Thymus (tissue), 11 donors: ENCODE results near the gene CACTIN. TPM values are rescaled to one million over a fixed set of nuclear protein-coding genes. Genes with fewer than 3 reads are reported as not detected.

Experiments used
- DNase-seq, 9 donors: peaks; one replicate each; pipeline ENCODE4 v3.0.0-alpha.2; 2013; ENCODE audit warnings: low spot score in 9 of 9, low read depth in 6 of 9, missing footprints in 1 of 9
- H3K27ac ChIP-seq, 2 donors: one replicate each; pipeline ENCODE4 v1.5.1; 2013; ENCODE audit warnings: control low read depth in 1 of 2, low read depth in 1 of 2, low read length in 1 of 2, mild to moderate bottlenecking in 1 of 2, moderate library complexity in 1 of 2
- H3K27me3 ChIP-seq, 2 donors: one replicate each; pipeline ENCODE4 v1.5.1; 2013; ENCODE audit warnings: low read length in 1 of 2; ENCODE audit not compliant: control insufficient read depth in 2 of 2, insufficient read depth in 1 of 2
- H3K36me3 ChIP-seq, 2 donors: one replicate each; pipeline ENCODE4 v1.5.1; 2013; ENCODE audit warnings: low read length in 1 of 2, mild to moderate bottlenecking in 1 of 2, moderate library complexity in 1 of 2; ENCODE audit not compliant: control insufficient read depth in 2 of 2, insufficient read depth in 2 of 2
- H3K4me1 ChIP-seq, 2 donors: one replicate each; pipeline ENCODE4 v1.5.1; 2013; ENCODE audit warnings: low read length in 2 of 2; ENCODE audit not compliant: control insufficient read depth in 2 of 2, insufficient read depth in 2 of 2
- H3K4me3 ChIP-seq, 2 donors: one replicate each; pipeline ENCODE4 v1.5.1; 2013; ENCODE audit warnings: low read length in 2 of 2, control low read depth in 1 of 2, mild to moderate bottlenecking in 1 of 2
- H3K9me3 ChIP-seq, 2 donors: one replicate each; pipeline ENCODE4 v1.5.1; 2013; ENCODE audit warnings: low read length in 1 of 2, mild to moderate bottlenecking in 1 of 2; ENCODE audit not compliant: control insufficient read depth in 2 of 2, insufficient read depth in 1 of 2
- WGBS: extraction: QIAGEN DNeasy Blood & Tissue Kit; methylation state at CpG from one replicate; pipeline ENCODE4 v1.1.7; 2013; 5-methylcytosine and 5-hydroxymethylcytosine counted together
- polyA plus RNA-seq: library from polyadenylated mRNA; stranded (reverse); fragments of 200-250 nt; gene quantifications from one replicate; pipeline ENCODE4 v1.2.3, GENCODE V29; 2013
- total RNA-seq: library from RNA; stranded (reverse); fragments of 120-200 nt; gene quantifications from one replicate; pipeline ENCODE4 v1.2.4, GENCODE V29; 2013
- donor health status: healthy.

The CACTIN gene
- total and polyA plus RNA-seq, 2 donors, result 20.4 to 24.4 TPM

DNA sequence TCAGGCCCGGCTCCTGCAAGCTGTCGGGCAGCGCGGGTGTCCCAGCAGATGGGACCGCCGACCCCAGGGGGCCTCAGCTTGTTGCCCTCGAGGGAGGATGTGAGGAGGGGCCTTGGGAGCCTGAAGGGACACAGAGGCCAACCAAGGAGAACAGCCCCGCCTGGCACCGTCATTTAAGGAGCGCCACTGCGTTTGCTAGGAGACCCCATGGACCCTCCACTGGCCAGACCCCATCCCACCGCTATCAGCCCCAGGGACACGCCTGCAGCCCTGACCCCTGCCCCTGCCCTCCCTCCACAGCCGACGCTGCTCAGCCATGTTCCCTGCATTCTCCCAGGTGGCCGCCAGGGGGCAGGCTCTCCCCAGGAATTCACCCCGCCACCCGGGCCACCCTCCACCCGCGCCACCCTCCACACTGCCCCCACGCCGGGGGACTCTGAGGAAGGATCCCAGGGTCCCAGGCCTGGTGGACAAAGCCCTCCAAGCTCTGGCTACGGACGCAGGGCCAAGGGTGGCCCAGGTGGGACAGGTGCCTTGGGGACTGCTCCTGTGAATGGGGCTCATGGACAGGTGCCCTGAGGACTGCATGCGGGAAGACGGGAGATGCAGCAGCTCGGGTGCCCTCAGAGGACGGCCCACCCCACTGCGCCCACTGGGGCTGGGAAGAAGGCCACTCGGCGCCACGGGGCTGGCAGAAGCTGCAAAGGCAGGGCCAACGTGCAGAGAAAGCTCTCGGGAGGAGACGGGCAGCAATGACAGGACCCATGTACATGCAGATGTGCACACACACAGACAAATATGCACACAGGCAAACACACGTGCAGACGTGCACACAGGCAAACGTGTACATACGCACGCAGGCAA is 39.3 kb upstream of the CACTIN start:
- Histone ChIP-seq H3K27me3 (peaks cover 4 to 10% of the 10 kb centered on the region in 2 donors), H3K27ac (no peak overlapping the region), H3K36me3 (peaks cover 13 to 37% of the 10 kb centered on the region in 2 donors), H3K4me3 (no peak overlapping the region), H3K4me1 (peaks cover 0 to 2% of the 10 kb centered on the region in 2 donors), H3K9me3 (peaks cover 0 to 6% of the 10 kb centered on the region in 2 donors)
- WGBS, result 58% methylated on average over 40 of the region's 40 CpGs
- peak; percentile 6 to 58 (median 43) for DNase-seq

- Histone ChIP-seq H3K36me3 (peaks cover 17 to 37% of the 10 kb centered on the region in 2 donors), H3K27ac (no peak overlapping the region), H3K27me3 (peaks cover 0 to 1% of the 10 kb centered on the region in 2 donors), H3K4me1 (no peaks in the 10 kb centered on the region), H3K9me3 (peaks cover 0 to 6% of the 10 kb centered on the region in 2 donors), H3K4me3 (no peak overlapping the region)
- DNase-seq, result no peak
- 94% methylated on average over 19 of the region's 19 CpGs for WGBS
These were observed 38.5 kb upstream of the CACTIN start for GRCh38 chr19:3664879-3665642.

GRCh38 chr19:3663838-3664237 is 37.2 kb upstream of the CACTIN start:
- no peaks in the 10 kb centered on the region for H3K27me3 ChIP-seq
- DNase-seq, result no peak
- 98% methylated on average over 18 of the region's 18 CpGs for WGBS
- H3K9me3 ChIP-seq, result peaks cover 0 to 6% of the 10 kb centered on the region in 2 donors
- no peak overlapping the region for H3K27ac ChIP-seq
- H3K36me3 ChIP-seq, result peaks cover 19 to 47% of the 10 kb centered on the region in 2 donors
- no peak overlapping the region for H3K4me3 ChIP-seq
- no peaks in the 10 kb centered on the region for H3K4me1 ChIP-seq

DNA sequence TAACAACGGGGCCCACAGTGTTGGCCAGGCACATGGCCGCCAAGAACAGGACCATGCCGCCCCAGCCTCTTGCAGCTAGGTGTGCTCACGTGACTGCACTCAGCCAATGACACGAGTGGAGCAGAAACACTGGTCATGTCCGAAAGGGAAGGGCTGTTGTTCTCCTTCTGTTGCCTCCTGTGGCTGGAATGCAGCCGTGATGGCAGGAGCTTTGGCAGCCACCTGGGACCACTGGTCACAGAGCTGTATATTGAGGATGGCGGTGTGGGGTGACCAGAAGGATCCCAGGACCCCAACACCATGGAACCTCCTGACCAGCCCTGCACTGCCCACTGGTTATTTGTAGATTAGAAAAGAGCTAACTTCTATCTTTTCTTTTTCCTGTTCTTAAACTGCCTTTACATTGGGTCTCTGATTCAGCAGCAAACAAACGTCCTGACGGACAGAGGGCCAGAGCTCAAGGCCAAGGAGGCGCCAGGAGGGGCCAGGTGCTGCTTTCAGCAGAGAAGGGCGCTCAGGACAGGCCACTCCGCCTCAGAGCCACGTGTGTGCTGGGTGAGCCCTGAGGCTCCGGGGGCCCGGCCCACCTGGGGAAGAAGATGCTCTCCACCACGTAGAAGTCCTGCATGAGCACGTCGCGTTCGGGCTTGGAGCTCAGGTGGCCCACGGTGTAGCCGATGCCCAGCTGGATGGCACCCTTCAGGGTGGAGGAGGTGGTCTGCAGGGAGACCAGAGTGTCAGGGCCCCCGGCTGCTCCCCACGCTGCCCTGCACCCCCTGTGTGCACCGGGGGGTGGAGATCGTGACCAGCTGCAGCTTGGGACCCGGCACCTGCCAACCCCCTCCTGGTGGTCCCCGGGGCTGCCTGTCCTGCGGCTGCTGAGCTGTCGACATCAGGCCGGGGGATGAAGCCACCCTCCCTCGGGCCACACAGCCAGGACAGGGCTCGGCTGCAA is 35.0 kb upstream of the CACTIN start:
- Histone ChIP-seq H3K27me3 (no peaks in the 10 kb centered on the region), H3K27ac (no peak overlapping the region), H3K4me3 (no peak overlapping the region), H3K9me3 (peaks cover 0 to 3% of the 10 kb centered on the region in 2 donors), H3K36me3 (peaks cover 22 to 65% of the 10 kb centered on the region in 2 donors), H3K4me1 (no peaks in the 10 kb centered on the region)
- WGBS, result 98% methylated on average over 34 of the region's 34 CpGs
- DNase-seq, result no peak

DNA sequence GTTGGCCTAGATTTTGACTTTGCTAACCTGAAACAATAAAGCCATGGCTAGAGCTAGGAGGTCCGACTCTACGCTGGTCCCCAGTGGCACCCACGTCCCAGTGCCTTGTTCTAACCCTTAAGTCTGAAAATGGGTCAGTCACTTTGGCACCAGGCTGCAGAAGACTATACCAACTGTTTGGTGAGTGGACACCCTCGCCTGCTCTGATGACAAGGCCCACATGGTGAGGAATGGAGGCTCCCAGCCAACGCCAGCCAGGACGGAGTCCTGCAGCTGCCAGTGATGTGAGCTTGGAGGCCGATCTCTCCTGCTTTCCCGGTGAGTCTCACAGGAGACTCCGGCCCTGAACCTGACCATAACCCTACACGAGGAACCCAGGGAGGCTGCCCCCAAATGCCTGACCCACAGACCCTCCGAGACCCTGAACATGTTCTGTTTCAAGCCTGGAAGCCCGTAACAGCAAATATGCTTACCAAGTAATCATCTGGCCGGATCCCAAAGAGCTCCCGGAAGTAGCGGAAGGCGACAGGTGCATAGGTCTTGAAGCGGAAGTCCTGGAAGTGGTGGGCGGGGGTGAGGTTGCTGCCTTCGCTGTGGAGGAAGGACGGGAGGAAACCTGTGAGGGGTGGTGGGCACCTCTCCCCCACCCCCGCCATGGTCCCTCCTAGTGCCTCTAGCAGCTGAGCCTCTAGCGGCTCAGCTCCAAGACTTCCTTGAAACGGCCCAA is 34.1 kb upstream of the CACTIN start:
- no peaks in the 10 kb centered on the region for H3K4me1 ChIP-seq
- no peak for DNase-seq
- H3K36me3 ChIP-seq, result peaks cover 22 to 69% of the 10 kb centered on the region in 2 donors
- 92% methylated on average over 23 of the region's 23 CpGs for WGBS
- no peak overlapping the region for H3K4me3 ChIP-seq
- peaks cover 0 to 3% of the 10 kb centered on the region in 2 donors for H3K9me3 ChIP-seq
- no peak overlapping the region for H3K27ac ChIP-seq
- no peaks in the 10 kb centered on the region for H3K27me3 ChIP-seq

- H3K27ac ChIP-seq, result no peak overlapping the region
- H3K27me3 ChIP-seq, result no peaks in the 10 kb centered on the region
- no peak overlapping the region for H3K4me3 ChIP-seq
- 94% methylated on average over 22 of the region's 22 CpGs for WGBS
- no peak for DNase-seq
- peaks cover 0 to 3% of the 10 kb centered on the region in 2 donors for H3K9me3 ChIP-seq
- H3K36me3 ChIP-seq, result peaks cover 18 to 71% of the 10 kb centered on the region in 2 donors
- H3K4me1 ChIP-seq, result no peaks in the 10 kb centered on the region
These were observed 33.1 kb upstream of the CACTIN start for GRCh38 chr19:3659746-3660112.

DNA sequence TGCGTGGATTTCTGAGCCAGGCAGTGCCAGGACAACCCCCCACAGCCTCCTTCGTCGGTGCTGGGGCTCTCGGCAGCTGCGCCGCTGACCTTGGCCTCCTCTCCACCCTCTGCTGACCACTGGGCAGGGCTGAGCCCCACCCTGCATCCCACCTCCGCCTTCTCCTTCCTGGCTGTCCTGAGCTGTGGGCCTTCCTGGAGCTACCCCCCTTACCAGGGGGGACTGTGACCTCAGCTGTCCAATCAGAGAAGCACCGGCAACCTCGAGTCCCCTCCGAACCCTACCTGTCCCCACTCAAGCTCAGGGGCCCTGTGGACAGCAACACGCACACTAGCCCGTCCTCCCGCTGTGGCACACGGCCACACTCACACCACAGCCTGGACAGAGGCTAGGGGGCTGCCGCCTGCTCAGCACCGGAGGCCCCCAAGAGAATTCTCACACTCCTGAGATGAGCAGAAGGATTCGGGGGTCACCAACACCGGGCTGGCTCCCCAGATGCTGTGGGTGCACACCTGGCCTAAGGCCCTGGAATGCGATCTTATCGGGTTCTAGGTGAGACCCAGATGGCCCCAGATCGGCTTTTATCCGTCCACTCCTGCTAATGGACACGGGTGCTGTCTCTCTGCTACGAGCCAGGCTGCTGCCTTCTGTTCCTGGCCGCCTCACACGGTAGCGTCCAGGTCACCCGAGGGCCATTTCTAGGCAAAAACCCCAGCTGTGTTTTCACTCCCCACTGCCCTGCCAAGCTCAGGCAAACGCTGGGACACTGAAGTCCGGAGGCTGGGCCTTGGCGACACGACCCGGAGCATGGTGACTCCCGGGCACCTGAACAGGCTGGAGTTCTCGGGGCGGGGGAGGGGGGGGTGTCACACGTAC is 32.5 kb upstream of the CACTIN start:
- no peak for DNase-seq
- WGBS, result 98% methylated on average over 37 of the region's 37 CpGs
- H3K36me3 ChIP-seq, result peaks cover 12 to 65% of the 10 kb centered on the region in 2 donors
- H3K4me1 ChIP-seq, result no peaks in the 10 kb centered on the region
- H3K9me3 ChIP-seq, result peaks cover 0 to 3% of the 10 kb centered on the region in 2 donors
- no peak overlapping the region for H3K27ac ChIP-seq
- H3K27me3 ChIP-seq, result no peaks in the 10 kb centered on the region
- H3K4me3 ChIP-seq, result no peak overlapping the region
